Colonic mucosa (tissue), 4 donors: Measurements from ENCODE around the gene KRT12. TPM values are rescaled to one million over a fixed set of nuclear protein-coding genes. Genes with fewer than 3 reads are reported as not detected.

Source experiments
- DNase-seq: peaks from one replicate; pipeline ENCODE4 v3.0.0-alpha.2; 2020
- H3K27ac ChIP-seq: fragments of 200-600 bp; one replicate; pipeline ENCODE4 v1.8.0; 2021
- H3K27me3 ChIP-seq: fragments of 200-600 bp; one replicate; pipeline ENCODE4 v1.8.0; 2021
- H3K36me3 ChIP-seq: fragments of 200-600 bp; one replicate; pipeline ENCODE4 v1.8.0; 2021
- H3K4me1 ChIP-seq: fragments of 200-600 bp; one replicate; pipeline ENCODE4 v1.8.0; 2021; ENCODE audit warnings: mild to moderate bottlenecking
- H3K4me3 ChIP-seq: fragments of 200-600 bp; one replicate; pipeline ENCODE4 v1.8.0; 2021
- H3K9ac ChIP-seq, 2 donors: one replicate each; pipeline ENCODE4 v1.7.0; 2013; ENCODE audit warnings: control low read depth in 2 of 2, low read depth in 2 of 2, low read length in 2 of 2
- H3K9me3 ChIP-seq: fragments of 200-600 bp; one replicate; pipeline ENCODE4 v1.8.0; 2021
- intact Hi-C: fragments of 100-400 bp; cut with DNase I; formaldehyde crosslinking; loops from one replicate; pipeline ENCODE4 v1.14.1; 2022
- total RNA-seq, 2 donors: library from RNA; stranded (reverse); fragmentation: NEBNext Ultra II Directional in 1 of 2; extraction: Animal tissue kit (Norgen Biotek cat#: 25700) in 1 of 2; gene quantifications; one replicate each; pipeline ENCODE4 v1.2.1, GENCODE V29; 2021
- TF ChIP-seq, protein P1 (sequence below): fragments of 200-600 bp; IDR thresholded peaks from one replicate; pipeline ENCODE4 v1.8.0; 2022; ENCODE audit warnings: antibody characterized with exemption, mild to moderate bottlenecking
- donor health status: healthy.
- donor health status: DM: no; HTN: no; CAD: no.
- donor health status: DM: no; HTN: no; CAD: no.

Gene KRT12
- total RNA-seq, 2 donors from 2014 or later = 2.2 to 4.4 TPM

DNA sequence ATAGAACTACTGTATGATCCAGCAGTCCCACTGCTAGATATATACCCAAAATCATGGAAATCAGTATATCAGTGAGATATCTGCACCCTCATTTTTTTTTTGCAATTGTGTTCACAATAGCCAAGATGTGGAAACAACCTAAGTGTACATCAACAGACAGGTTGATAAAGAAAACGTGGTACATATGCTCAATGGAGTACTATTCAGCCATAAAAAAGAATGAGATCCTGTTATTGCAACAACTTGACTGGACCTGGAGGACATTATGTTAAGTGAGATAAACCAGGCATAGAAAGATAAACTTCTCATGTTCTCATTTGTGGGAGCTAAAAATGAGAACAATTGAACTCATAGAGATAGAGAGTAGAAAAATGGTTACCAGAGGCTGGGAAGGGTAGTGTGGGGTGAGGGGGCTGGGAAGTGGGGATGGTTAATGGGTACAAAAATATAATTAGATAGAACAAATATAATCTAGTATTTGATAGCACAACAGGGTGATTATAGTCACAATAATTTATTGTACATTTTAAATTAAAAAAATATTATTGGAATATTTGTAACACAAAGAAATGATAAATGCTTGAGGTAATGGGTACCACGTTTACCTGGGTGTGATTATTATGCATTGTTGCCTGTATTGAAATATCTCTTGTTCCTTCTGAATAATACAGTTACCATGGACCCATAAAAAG, 36.8 kb downstream of the KRT12 start:
- H3K27me3 ChIP-seq = no peaks in the 10 kb centered on the region
- no peaks in the 10 kb centered on the region for H3K9me3 ChIP-seq
- H3K36me3 ChIP-seq = no peaks in the 10 kb centered on the region
- no peak overlapping the region for H3K27ac ChIP-seq
- no peak for DNase-seq
- H3K4me3 ChIP-seq = no peak overlapping the region
- H3K4me1 ChIP-seq = no peaks in the 10 kb centered on the region
- TF ChIP-seq, protein P1, sequence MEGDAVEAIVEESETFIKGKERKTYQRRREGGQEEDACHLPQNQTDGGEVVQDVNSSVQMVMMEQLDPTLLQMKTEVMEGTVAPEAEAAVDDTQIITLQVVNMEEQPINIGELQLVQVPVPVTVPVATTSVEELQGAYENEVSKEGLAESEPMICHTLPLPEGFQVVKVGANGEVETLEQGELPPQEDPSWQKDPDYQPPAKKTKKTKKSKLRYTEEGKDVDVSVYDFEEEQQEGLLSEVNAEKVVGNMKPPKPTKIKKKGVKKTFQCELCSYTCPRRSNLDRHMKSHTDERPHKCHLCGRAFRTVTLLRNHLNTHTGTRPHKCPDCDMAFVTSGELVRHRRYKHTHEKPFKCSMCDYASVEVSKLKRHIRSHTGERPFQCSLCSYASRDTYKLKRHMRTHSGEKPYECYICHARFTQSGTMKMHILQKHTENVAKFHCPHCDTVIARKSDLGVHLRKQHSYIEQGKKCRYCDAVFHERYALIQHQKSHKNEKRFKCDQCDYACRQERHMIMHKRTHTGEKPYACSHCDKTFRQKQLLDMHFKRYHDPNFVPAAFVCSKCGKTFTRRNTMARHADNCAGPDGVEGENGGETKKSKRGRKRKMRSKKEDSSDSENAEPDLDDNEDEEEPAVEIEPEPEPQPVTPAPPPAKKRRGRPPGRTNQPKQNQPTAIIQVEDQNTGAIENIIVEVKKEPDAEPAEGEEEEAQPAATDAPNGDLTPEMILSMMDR = no peak
- intact Hi-C loops = no loop called here
- no peak overlapping the region for H3K9ac ChIP-seq

DNA sequence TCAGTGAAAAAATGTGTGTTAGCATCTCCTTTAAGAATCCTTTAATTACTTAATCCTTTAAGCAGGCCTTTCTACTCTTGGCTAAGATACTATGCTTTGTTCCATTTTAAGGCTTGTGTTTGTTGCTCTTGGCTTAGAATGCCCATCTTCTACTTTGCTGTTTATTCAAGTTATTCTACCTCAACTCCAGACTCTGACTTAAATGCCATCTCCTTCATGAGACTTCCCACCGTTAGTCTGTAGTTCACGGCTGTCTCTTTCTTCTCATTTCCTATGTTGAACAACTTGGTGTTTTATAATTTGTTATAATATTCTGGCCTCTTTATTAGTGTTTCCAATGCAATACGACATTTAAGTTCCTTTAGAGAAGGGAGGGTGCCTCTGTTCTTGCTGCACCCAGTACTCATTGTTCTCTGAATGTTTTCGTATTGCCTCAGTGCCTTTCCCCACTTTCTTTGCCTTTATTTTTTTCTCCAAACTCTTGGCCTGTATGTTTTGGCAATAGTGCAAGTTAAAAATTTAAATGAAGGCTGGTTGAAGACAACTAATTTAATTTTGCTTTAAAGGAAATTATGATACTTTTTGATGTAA, 38.5 kb downstream of the KRT12 start:
- TF ChIP-seq, protein P1 = no peak
- Histone ChIP-seq H3K4me1 (no peaks in the 10 kb centered on the region), H3K36me3 (no peaks in the 10 kb centered on the region), H3K9ac (no peak overlapping the region), H3K27me3 (no peaks in the 10 kb centered on the region), H3K27ac (no peak overlapping the region), H3K4me3 (no peak overlapping the region), H3K9me3 (no peaks in the 10 kb centered on the region)
- no peak for DNase-seq
- intact Hi-C loops = no loop called here

DNA sequence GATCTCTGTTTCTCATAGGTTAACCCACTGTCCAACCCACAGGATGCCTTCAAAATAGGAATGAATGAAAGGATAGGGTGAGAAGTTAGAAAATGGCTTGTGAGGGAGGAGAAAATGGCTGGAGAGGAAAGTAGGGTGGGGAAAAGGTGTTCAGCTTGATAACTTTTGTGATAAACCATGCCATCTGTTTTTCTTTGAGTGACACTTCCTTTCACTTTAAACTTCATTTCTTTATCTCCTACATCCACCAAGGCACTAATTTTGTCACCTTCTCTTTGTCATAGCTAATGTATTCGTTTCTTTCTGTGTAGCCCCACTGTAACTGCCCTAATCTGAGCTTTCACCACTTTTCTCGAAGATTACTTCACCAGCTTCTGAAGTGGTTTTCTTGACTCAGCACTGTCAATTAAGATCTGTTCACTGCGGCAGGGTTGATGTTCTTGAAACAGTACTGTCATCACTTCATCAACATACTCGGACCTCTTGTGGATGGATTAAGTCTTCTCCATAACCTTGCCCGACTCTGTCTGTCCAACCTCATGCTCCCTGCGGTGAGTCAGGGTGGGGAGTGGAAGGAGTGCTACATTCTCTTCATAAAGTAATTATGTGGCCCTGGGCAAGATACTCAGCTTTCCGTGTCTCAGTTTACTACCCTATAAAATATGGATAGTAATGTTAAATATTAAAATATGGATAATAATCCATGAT, 39.1 kb downstream of the KRT12 start:
- no peak overlapping the region for H3K9ac ChIP-seq
- no peak overlapping the region for H3K4me3 ChIP-seq
- H3K36me3 ChIP-seq = no peaks in the 10 kb centered on the region
- no peaks in the 10 kb centered on the region for H3K27me3 ChIP-seq
- TF ChIP-seq, protein P1 = no peak
- H3K27ac ChIP-seq = no peak overlapping the region
- H3K9me3 ChIP-seq = no peaks in the 10 kb centered on the region
- H3K4me1 ChIP-seq = no peaks in the 10 kb centered on the region
- DNase-seq = no peak
- intact Hi-C loops = no loop called here

DNA sequence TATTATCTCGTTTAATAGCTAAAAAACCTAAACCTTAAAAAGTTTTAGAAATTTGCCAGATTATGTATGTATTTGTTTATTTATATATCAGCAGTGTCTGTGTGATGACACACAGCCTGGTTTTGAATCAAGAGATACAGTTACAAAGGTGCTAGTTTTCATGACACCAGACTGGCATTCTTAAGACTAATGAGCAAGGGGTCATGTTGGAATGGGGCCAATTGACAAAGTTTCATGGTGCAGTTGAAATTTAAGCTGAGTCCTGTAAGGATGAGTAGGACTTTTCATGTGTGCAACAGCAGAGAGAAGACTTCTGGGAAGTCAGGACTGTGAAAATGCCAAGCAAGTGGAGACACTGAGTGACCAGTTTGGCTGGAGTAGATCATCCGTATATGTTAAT, 41.4 kb downstream of the KRT12 start:
- TF ChIP-seq, protein P1 = no peak
- DNase-seq = no peak
- no peak overlapping the region for H3K9ac ChIP-seq

DNA sequence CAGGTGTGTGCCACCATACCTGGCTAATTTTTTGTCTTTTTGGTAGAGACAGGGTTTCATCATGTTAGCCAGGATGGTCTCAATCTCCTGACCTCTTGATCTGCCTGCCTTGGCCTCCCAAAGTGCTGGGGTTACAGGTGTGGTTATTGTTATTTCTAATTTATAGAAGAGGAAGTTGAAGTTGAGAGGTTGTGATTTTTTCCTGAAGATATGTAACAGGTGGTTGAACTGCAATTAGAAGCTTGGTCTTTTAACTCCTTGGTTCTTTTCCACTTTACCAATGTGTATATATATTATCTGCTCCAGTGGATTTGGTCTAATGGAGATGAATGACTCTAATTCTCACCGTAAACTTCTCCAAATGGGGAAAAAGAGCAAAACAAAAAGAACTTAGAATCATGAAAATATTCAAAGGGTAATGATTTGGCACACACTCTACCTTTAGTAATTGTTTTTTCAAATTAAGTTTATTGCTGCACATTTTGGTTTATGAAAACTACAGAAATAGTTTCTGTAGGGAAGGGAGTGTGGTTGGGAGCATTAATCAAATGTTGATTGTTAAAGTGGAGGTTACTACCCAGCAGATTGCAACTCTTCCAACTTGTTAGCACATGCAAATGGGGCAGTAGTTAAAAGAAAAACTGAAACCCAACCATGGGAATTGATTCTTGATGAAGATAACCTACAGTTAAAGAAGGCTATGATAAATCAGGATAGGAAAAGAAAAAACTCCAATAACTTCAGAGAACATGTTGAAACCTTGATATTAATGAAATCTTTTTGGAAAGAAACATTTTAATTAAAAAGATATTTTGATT, 42.8 kb downstream of the KRT12 start:
- Histone ChIP-seq H3K9ac (no peak overlapping the region), H3K27me3 (no peaks in the 10 kb centered on the region), H3K4me3 (no peak overlapping the region), H3K27ac (no peak overlapping the region), H3K36me3 (no peaks in the 10 kb centered on the region), H3K9me3 (no peaks in the 10 kb centered on the region), H3K4me1 (no peaks in the 10 kb centered on the region)
- intact Hi-C loops = no loop called here
- DNase-seq = no peak
- TF ChIP-seq, protein P1 = no peak

More for the DNA sequence above, 41.4 kb downstream of the KRT12 start:
- H3K27me3 ChIP-seq = no peaks in the 10 kb centered on the region
- no peaks in the 10 kb centered on the region for H3K4me1 ChIP-seq
- H3K4me3 ChIP-seq = no peak overlapping the region
- intact Hi-C loops = no loop called here
- H3K36me3 ChIP-seq = no peaks in the 10 kb centered on the region
- H3K27ac ChIP-seq = no peak overlapping the region
- H3K9me3 ChIP-seq = no peaks in the 10 kb centered on the region
